Measurements from ENCODE around the gene CX3CR1.

- no peak for TF ChIP-seq OSR1 (CRISPR knock-in tag; IDR thresholded peaks at IDR 0.05)
- no peak for TF ChIP-seq CREB5 (CRISPR knock-in tag; IDR thresholded peaks at IDR 0.05; ENCODE audit: low read depth)
- no peak for TF ChIP-seq ISL1 (CRISPR knock-in tag; IDR thresholded peaks at IDR 0.05)
- no peak for TF ChIP-seq CSRNP3 (CRISPR knock-in tag; IDR thresholded peaks at IDR 0.05)
- no peak for TF ChIP-seq ZNF70 (CRISPR knock-in tag; IDR thresholded peaks at IDR 0.05)
- TF ChIP-seq GLIS3 (CRISPR knock-in tag; IDR thresholded peaks at IDR 0.05) = no peak
- no peak for TF ChIP-seq POU6F1 (CRISPR knock-in tag; IDR thresholded peaks at IDR 0.05; ENCODE audit: borderline replicate concordance, low read depth)
- TF ChIP-seq TOX (CRISPR knock-in tag; IDR thresholded peaks at IDR 0.05; ENCODE audit: borderline replicate concordance) = no peak
- TF ChIP-seq RARB (CRISPR knock-in tag; IDR thresholded peaks at IDR 0.05) = no peak
- no peak for TF ChIP-seq PATZ1 (CRISPR knock-in tag; IDR thresholded peaks at IDR 0.05; ENCODE audit: borderline replicate concordance)
Observed at GRCh38 chr3:39251576-39251975, 28.3 kb downstream of the CX3CR1 start.
